ENCODE results near the gene ARHGAP10. TPM values are rescaled to one million over a fixed set of nuclear protein-coding genes. Genes with fewer than 3 reads are reported as not detected.

Gene ARHGAP10
- total RNA-seq, 1 experiment from 2014 or later, result 9.0 TPM

- H3K4me3 ChIP-seq (ENCODE audit: low read length), result no peak overlapping the region
- intact Hi-C loops (cut with micrococcal nuclease), result no loop called here
- no peaks in the 10 kb centered on the region for H3K9me2 ChIP-seq (replicated peaks; ENCODE audit: low read length)
- H3K36me3 ChIP-seq (ENCODE audit: low read depth, low read length), result no peaks in the 10 kb centered on the region
- no peak overlapping the region for H2AFZ ChIP-seq (ENCODE audit: low read length)
- TF ChIP-seq EZH2 (IDR thresholded peaks at IDR 0.05; ENCODE audit: low read length, unreplicated experiment), result no peak
- TF ChIP-seq, protein P1, sequence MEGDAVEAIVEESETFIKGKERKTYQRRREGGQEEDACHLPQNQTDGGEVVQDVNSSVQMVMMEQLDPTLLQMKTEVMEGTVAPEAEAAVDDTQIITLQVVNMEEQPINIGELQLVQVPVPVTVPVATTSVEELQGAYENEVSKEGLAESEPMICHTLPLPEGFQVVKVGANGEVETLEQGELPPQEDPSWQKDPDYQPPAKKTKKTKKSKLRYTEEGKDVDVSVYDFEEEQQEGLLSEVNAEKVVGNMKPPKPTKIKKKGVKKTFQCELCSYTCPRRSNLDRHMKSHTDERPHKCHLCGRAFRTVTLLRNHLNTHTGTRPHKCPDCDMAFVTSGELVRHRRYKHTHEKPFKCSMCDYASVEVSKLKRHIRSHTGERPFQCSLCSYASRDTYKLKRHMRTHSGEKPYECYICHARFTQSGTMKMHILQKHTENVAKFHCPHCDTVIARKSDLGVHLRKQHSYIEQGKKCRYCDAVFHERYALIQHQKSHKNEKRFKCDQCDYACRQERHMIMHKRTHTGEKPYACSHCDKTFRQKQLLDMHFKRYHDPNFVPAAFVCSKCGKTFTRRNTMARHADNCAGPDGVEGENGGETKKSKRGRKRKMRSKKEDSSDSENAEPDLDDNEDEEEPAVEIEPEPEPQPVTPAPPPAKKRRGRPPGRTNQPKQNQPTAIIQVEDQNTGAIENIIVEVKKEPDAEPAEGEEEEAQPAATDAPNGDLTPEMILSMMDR (conservative IDR thresholded peaks at IDR 0.05; ENCODE audit: low read depth, low read length), result no peak
- TF ChIP-seq EZH2phosphoT487 (IDR thresholded peaks at IDR 0.05; ENCODE audit: borderline replicate concordance, low read length), result no peak
- H3F3A ChIP-seq (ENCODE audit: low read length, unreplicated experiment), result no peaks in the 10 kb centered on the region
- no peak overlapping the region for H3K9ac ChIP-seq (ENCODE audit: low read length)
- no peaks in the 10 kb centered on the region for H3K4me1 ChIP-seq (ENCODE audit: insufficient read depth, low read length)
- no peak overlapping the region for H3K4me2 ChIP-seq (ENCODE audit: low read length)
- H3K79me2 ChIP-seq (ENCODE audit: low read length), result peaks cover 17% of the 10 kb centered on the region
- DNase-seq (no peak), ATAC-seq (no peak)
- no peaks in the 10 kb centered on the region for H4K20me1 ChIP-seq (ENCODE audit: low read length)
- CTCF ChIA-PET, result no interaction called here
- no peaks in the 10 kb centered on the region for H3K27me3 ChIP-seq (ENCODE audit: low read length)
- no TSS peak for BruUV-seq (replicated peaks)
- no peak overlapping the region for H3K27ac ChIP-seq (ENCODE audit: low read length)
- POLR2A ChIA-PET (ENCODE audit: unreplicated experiment), result no interaction called here
- no peaks in the 10 kb centered on the region for H3K9me3 ChIP-seq (ENCODE audit: low read length)
These were observed 68.2 kb downstream of the ARHGAP10 start for GRCh38 chr4:147799986-147800555.

GRCh38 chr4:147801820-147802219 lies 69.9 kb downstream of the ARHGAP10 start:
- Histone ChIP-seq H3K9me3 (ENCODE audit: low read length) (no peaks in the 10 kb centered on the region), H3K4me2 (ENCODE audit: low read length) (no peak overlapping the region), H3K27ac (ENCODE audit: low read length) (no peak overlapping the region), H2AFZ (ENCODE audit: low read length) (no peak overlapping the region), H3K4me3 (ENCODE audit: low read length) (no peak overlapping the region), H3K9ac (ENCODE audit: low read length) (no peak overlapping the region), H3K79me2 (ENCODE audit: low read length) (0 out of 2 replicates have a peak, but pooled peaks cover 14% of the 10 kb centered on the region), H4K20me1 (ENCODE audit: low read length) (no peaks in the 10 kb centered on the region), H3F3A (ENCODE audit: low read length, unreplicated experiment) (no peaks in the 10 kb centered on the region), H3K27me3 (ENCODE audit: low read length) (no peaks in the 10 kb centered on the region), H3K4me1 (ENCODE audit: insufficient read depth, low read length) (no peaks in the 10 kb centered on the region), H3K9me2 (replicated peaks; ENCODE audit: low read length) (no peaks in the 10 kb centered on the region), H3K36me3 (ENCODE audit: low read depth, low read length) (no peaks in the 10 kb centered on the region)
- TF ChIP-seq EZH2 (IDR thresholded peaks at IDR 0.05; ENCODE audit: low read length, unreplicated experiment), result no peak
- TF ChIP-seq, protein P1 (conservative IDR thresholded peaks at IDR 0.05; ENCODE audit: low read depth, low read length), result no peak
- TF ChIP-seq EZH2phosphoT487 (IDR thresholded peaks at IDR 0.05; ENCODE audit: borderline replicate concordance, low read length), result no peak
- ATAC-seq (no peak), DNase-seq (no peak)
- POLR2A ChIA-PET (ENCODE audit: unreplicated experiment), result no interaction called here
- BruUV-seq (replicated peaks), result no TSS peak
- CTCF ChIA-PET, result no interaction called here
- intact Hi-C loops (cut with micrococcal nuclease), result no loop called here

DNA sequence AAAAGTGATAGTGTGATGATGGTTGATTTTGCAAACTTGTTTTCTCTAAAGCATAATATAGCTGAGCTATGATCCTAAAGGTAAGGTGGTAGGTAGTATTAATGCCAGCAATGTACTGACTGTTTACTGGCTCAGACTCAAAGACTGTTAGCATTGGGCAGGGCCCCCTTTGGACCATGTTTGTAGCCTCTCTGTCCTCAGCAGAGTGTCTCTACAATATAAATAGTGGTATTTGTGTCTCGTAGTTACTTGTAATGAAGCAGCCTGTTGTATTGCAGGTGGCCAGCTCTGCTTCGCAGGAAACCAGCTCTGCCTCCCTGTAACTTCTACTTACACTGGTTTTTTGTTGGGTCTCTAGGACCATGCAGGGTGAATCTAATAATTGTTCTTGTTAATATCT lies 70.5 kb downstream of the ARHGAP10 start:
- intact Hi-C loops (cut with micrococcal nuclease), result no loop called here
- Histone ChIP-seq H3K79me2 (ENCODE audit: low read length) (0 out of 2 replicates have a peak, but pooled peaks cover 14% of the 10 kb centered on the region), H3K4me1 (ENCODE audit: insufficient read depth, low read length) (no peaks in the 10 kb centered on the region), H3K9me2 (replicated peaks; ENCODE audit: low read length) (no peaks in the 10 kb centered on the region), H3K9ac (ENCODE audit: low read length) (no peak overlapping the region), H3F3A (ENCODE audit: low read length, unreplicated experiment) (no peaks in the 10 kb centered on the region), H3K36me3 (ENCODE audit: low read depth, low read length) (no peaks in the 10 kb centered on the region), H3K27ac (ENCODE audit: low read length) (no peak overlapping the region), H3K4me3 (ENCODE audit: low read length) (no peak overlapping the region), H2AFZ (ENCODE audit: low read length) (no peak overlapping the region), H3K9me3 (ENCODE audit: low read length) (no peaks in the 10 kb centered on the region), H3K27me3 (ENCODE audit: low read length) (no peaks in the 10 kb centered on the region), H3K4me2 (ENCODE audit: low read length) (no peak overlapping the region), H4K20me1 (ENCODE audit: low read length) (no peaks in the 10 kb centered on the region)
- DNase-seq (no peak), ATAC-seq (no peak)
- CTCF ChIA-PET, result no interaction called here
- BruUV-seq (replicated peaks), result no TSS peak
- POLR2A ChIA-PET (ENCODE audit: unreplicated experiment), result no interaction called here
- no peak for TF ChIP-seq EZH2phosphoT487 (IDR thresholded peaks at IDR 0.05; ENCODE audit: borderline replicate concordance, low read length)
- no peak for TF ChIP-seq EZH2 (IDR thresholded peaks at IDR 0.05; ENCODE audit: low read length, unreplicated experiment)
- TF ChIP-seq, protein P1 (conservative IDR thresholded peaks at IDR 0.05; ENCODE audit: low read depth, low read length), result no peak
